ENCODE data around the gene NVL.
A peak's percentile ranks its signal among the peaks of the same experiment; 100 is the strongest.

Gene NVL

GRCh38 chr1:224329484-224329841, 509 bp downstream of the NVL start:
- Histone ChIP-seq H3K79me2 (ENCODE audit: insufficient read depth, low read length) (peaks cover 35% of the 10 kb centered on the region), H3F3A (ENCODE audit: insufficient read depth, low read length) (no peaks in the 10 kb centered on the region), H3K4me2 (ENCODE audit: low read length) (peak overlapping the region; percentile 88), H3K9me2 (ENCODE audit: low read depth, low read length) (no peaks in the 10 kb centered on the region), H3K36me3 (ENCODE audit: insufficient read depth, low read length) (peaks cover 10% of the 10 kb centered on the region; the same call in 1 of the 2 replicates), H3K4me3 (ENCODE audit: low read depth, low read length, poor library complexity, severe bottlenecking) (peak overlapping the region; percentile 83), H2AFZ (ENCODE audit: low read length) (0 out of 2 replicates have a peak overlapping the region, but pooled peaks have one; percentile 14), H4K20me1 (ENCODE audit: insufficient read depth, low read length) (no peaks in the 10 kb centered on the region), H3K9me3 (ENCODE audit: low read length) (no peaks in the 10 kb centered on the region), H3K4me1 (ENCODE audit: insufficient read depth, low read length, severe bottlenecking) (peaks cover 28% of the 10 kb centered on the region), H3K27me3 (ENCODE audit: insufficient read depth, low read length) (no peaks in the 10 kb centered on the region), H3K27ac (ENCODE audit: low read depth, low read length, poor library complexity, severe bottlenecking) (peak overlapping the region; percentile 88), H3K9ac (ENCODE audit: low read length) (peak overlapping the region; percentile 98)
- TF ChIP-seq EZH2 (IDR thresholded peaks at IDR 0.05; ENCODE audit: borderline replicate concordance, low read length), result no peak
- no peak for TF ChIP-seq CTCF (IDR thresholded peaks at IDR 0.05; ENCODE audit: low read length)

- Histone ChIP-seq H3K79me2 (ENCODE audit: insufficient read depth, low read length) (peaks cover 35% of the 10 kb centered on the region), H3K4me3 (ENCODE audit: low read depth, low read length, poor library complexity, severe bottlenecking) (peak overlapping the region; percentile 83), H3K27ac (ENCODE audit: low read depth, low read length, poor library complexity, severe bottlenecking) (no peak overlapping the region), H3K36me3 (ENCODE audit: insufficient read depth, low read length) (peaks cover 14% of the 10 kb centered on the region; the same call in 1 of the 2 replicates), H2AFZ (ENCODE audit: low read length) (no peak overlapping the region), H3K27me3 (ENCODE audit: insufficient read depth, low read length) (no peaks in the 10 kb centered on the region), H3K9me3 (ENCODE audit: low read length) (no peaks in the 10 kb centered on the region), H3K9me2 (ENCODE audit: low read depth, low read length) (no peaks in the 10 kb centered on the region), H3K9ac (ENCODE audit: low read length) (no peak overlapping the region), H3K4me2 (ENCODE audit: low read length) (peak overlapping the region; percentile 88), H4K20me1 (ENCODE audit: insufficient read depth, low read length) (no peaks in the 10 kb centered on the region), H3K4me1 (ENCODE audit: insufficient read depth, low read length, severe bottlenecking) (peaks cover 28% of the 10 kb centered on the region), H3F3A (ENCODE audit: insufficient read depth, low read length) (no peaks in the 10 kb centered on the region)
- TF ChIP-seq EZH2 (IDR thresholded peaks at IDR 0.05; ENCODE audit: borderline replicate concordance, low read length) (no peak), CTCF (IDR thresholded peaks at IDR 0.05; ENCODE audit: low read length) (no peak)
Measured at GRCh38 chr1:224328644-224329043, 1.3 kb downstream of the NVL start.

- peaks cover 35% of the 10 kb centered on the region for H3K79me2 ChIP-seq (ENCODE audit: insufficient read depth, low read length)
- H4K20me1 ChIP-seq (ENCODE audit: insufficient read depth, low read length), result no peaks in the 10 kb centered on the region
Measured at GRCh38 chr1:224325959-224326358, 4.0 kb downstream of the NVL start.

More at GRCh38 chr1:224325959-224326358, 4.0 kb downstream of the NVL start:
- Histone ChIP-seq H3K27ac (ENCODE audit: low read depth, low read length, poor library complexity, severe bottlenecking) (no peak overlapping the region), H3K27me3 (ENCODE audit: insufficient read depth, low read length) (no peaks in the 10 kb centered on the region), H3K36me3 (ENCODE audit: insufficient read depth, low read length) (peaks cover 14% of the 10 kb centered on the region; the same call in 1 of the 2 replicates), H3K4me1 (ENCODE audit: insufficient read depth, low read length, severe bottlenecking) (peaks cover 23% of the 10 kb centered on the region), H3K4me3 (ENCODE audit: low read depth, low read length, poor library complexity, severe bottlenecking) (no peak overlapping the region), H3K9ac (ENCODE audit: low read length) (no peak overlapping the region), H3F3A (ENCODE audit: insufficient read depth, low read length) (no peaks in the 10 kb centered on the region), H3K9me2 (ENCODE audit: low read depth, low read length) (no peaks in the 10 kb centered on the region), H3K9me3 (ENCODE audit: low read length) (no peaks in the 10 kb centered on the region), H3K4me2 (ENCODE audit: low read length) (no peak overlapping the region), H2AFZ (ENCODE audit: low read length) (no peak overlapping the region)
- TF ChIP-seq CTCF (IDR thresholded peaks at IDR 0.05; ENCODE audit: low read length), result no peak
- no peak for TF ChIP-seq EZH2 (IDR thresholded peaks at IDR 0.05; ENCODE audit: borderline replicate concordance, low read length)

Data from OCI-LY1 (cell line).